Right atrium auricular region (tissue), 2 donors: ENCODE results near the gene SFXN5. TPM values are rescaled to one million over a fixed set of nuclear protein-coding genes. Genes with fewer than 3 reads are reported as not detected.

Experiments used
- DNase-seq: peaks from one replicate; pipeline ENCODE4 v3.0.0-alpha.2; 2019; ENCODE audit warnings: low spot score
- H3K27ac ChIP-seq, 2 donors: fragments of 200-600 bp; sonication (generic); 1 replicate in 1 of 2; 2 replicates in 1 of 2; pipeline ENCODE4 v1.5.1; 2016 to 2019
- H3K27me3 ChIP-seq, 2 donors: fragments of 200-600 bp; sonication (generic); one replicate each; pipeline versions ENCODE4 v1.5.1 to v1.6.0; 2017 to 2019
- H3K36me3 ChIP-seq: fragments of 200-600 bp; sonication (generic); one replicate; pipeline ENCODE4 v1.5.1; 2016
- H3K4me1 ChIP-seq, 2 donors: fragments of 200-600 bp; sonication (generic); one replicate each; pipeline versions ENCODE4 v1.5.1 to v1.6.0; 2017 to 2019
- H3K4me3 ChIP-seq, 2 donors: fragments of 200-600 bp; sonication (generic); 1 replicate in 1 of 2; 2 replicates in 1 of 2; pipeline ENCODE4 v1.5.1; 2017 to 2019; ENCODE audit warnings: mild to moderate bottlenecking in 1 of 2, moderate library complexity in 1 of 2
- H3K9me3 ChIP-seq, 2 donors: fragments of 200-600 bp; sonication (generic); one replicate each; pipeline ENCODE4 v1.5.1; 2019
- CTCF ChIP-seq, 2 donors: fragments of 200-600 bp; sonication (generic); IDR thresholded peaks; one replicate each; pipeline ENCODE4 v1.5.1; 2019; ENCODE audit warnings: antibody characterized with exemption in 2 of 2
- total RNA-seq, 2 donors: library from RNA; depleted of rRNA; stranded (reverse); fragments of >200 nt; gene quantifications; one replicate each; pipeline ENCODE4 v1.1.0, GENCODE V29; 2016

SFXN5 gene
- total RNA-seq, 2 donors from 2014 or later: 4.5 to 5.8 TPM

GRCh38 chr2:72947952-72948830, 123.3 kb downstream of the SFXN5 start:
- Histone ChIP-seq H3K9me3 (no peaks in the 10 kb centered on the region), H3K27ac (no peak overlapping the region), H3K36me3 (no peaks in the 10 kb centered on the region), H3K4me1 (no peaks in the 10 kb centered on the region), H3K27me3 (no peaks in the 10 kb centered on the region), H3K4me3 (no peak overlapping the region)
- DNase-seq: no peak
- TF ChIP-seq CTCF (IDR thresholded peaks at IDR 0.05): no peak

GRCh38 chr2:72946466-72946865, 125.0 kb downstream of the SFXN5 start:
- TF ChIP-seq CTCF (IDR thresholded peaks at IDR 0.05): no peak
- DNase-seq: no peak
- no peaks in the 10 kb centered on the region for H3K4me1 ChIP-seq
- H3K4me3 ChIP-seq: no peak overlapping the region
- H3K27ac ChIP-seq: no peak overlapping the region
- H3K27me3 ChIP-seq: no peaks in the 10 kb centered on the region
- H3K36me3 ChIP-seq: no peaks in the 10 kb centered on the region
- H3K9me3 ChIP-seq: no peaks in the 10 kb centered on the region

- no peaks in the 10 kb centered on the region for H3K9me3 ChIP-seq
- H3K4me3 ChIP-seq: no peak overlapping the region
- H3K27me3 ChIP-seq: no peaks in the 10 kb centered on the region
- no peaks in the 10 kb centered on the region for H3K4me1 ChIP-seq
- no peaks in the 10 kb centered on the region for H3K36me3 ChIP-seq
- DNase-seq: no peak
- no peak overlapping the region for H3K27ac ChIP-seq
- no peak for TF ChIP-seq CTCF (IDR thresholded peaks at IDR 0.05)
These were observed 126.0 kb downstream of the SFXN5 start for GRCh38 chr2:72945450-72946019.

- Histone ChIP-seq H3K4me3 (no peak overlapping the region), H3K36me3 (no peaks in the 10 kb centered on the region), H3K27me3 (no peaks in the 10 kb centered on the region), H3K4me1 (no peaks in the 10 kb centered on the region), H3K27ac (no peak overlapping the region), H3K9me3 (no peaks in the 10 kb centered on the region)
- no peak for DNase-seq
- no peak for TF ChIP-seq CTCF (IDR thresholded peaks at IDR 0.05)
These were observed 126.6 kb downstream of the SFXN5 start for GRCh38 chr2:72944804-72945449.

GRCh38 chr2:72943540-72944395, 127.7 kb downstream of the SFXN5 start:
- DNase-seq: no peak
- H3K9me3 ChIP-seq: no peaks in the 10 kb centered on the region
- H3K36me3 ChIP-seq: no peaks in the 10 kb centered on the region

More at GRCh38 chr2:72943540-72944395, 127.7 kb downstream of the SFXN5 start:
- no peak overlapping the region for H3K27ac ChIP-seq
- no peaks in the 10 kb centered on the region for H3K4me1 ChIP-seq
- no peaks in the 10 kb centered on the region for H3K27me3 ChIP-seq
- TF ChIP-seq CTCF (IDR thresholded peaks at IDR 0.05): no peak
- H3K4me3 ChIP-seq: no peak overlapping the region
